ENCODE results near the gene ADARB2.
"Not testable (repeated sequence)": the region's sequence is repeated elsewhere in the genome, so short reads cannot be mapped to it uniquely, and the experiment has no call there.

The ADARB2 gene

GRCh38 chr10:1451362-1451888, 285.9 kb downstream of the ADARB2 start:
- DNase-seq, result no peak

GRCh38 chr10:1449572-1450205, 287.6 kb downstream of the ADARB2 start:
- DNase-seq, result no peak

GRCh38 chr10:1449021-1449420, 288.3 kb downstream of the ADARB2 start:
- DNase-seq, result no peak

- DNase-seq, result no peak
Measured at GRCh38 chr10:1448252-1448930, 288.9 kb downstream of the ADARB2 start.

- no peak for DNase-seq
Measured at GRCh38 chr10:1444826-1445225, 292.5 kb downstream of the ADARB2 start.

GRCh38 chr10:1440897-1441296, 296.4 kb downstream of the ADARB2 start:
- DNase-seq, result no peak

GRCh38 chr10:1434912-1435692, 302.2 kb downstream of the ADARB2 start:
- no peak for DNase-seq

GRCh38 chr10:1434202-1434601, 303.1 kb downstream of the ADARB2 start:
- DNase-seq, result no peak

GRCh38 chr10:1432161-1432560, 305.2 kb downstream of the ADARB2 start:
- no peak for DNase-seq

- no peak for DNase-seq
Measured at GRCh38 chr10:1431229-1431628, 306.1 kb downstream of the ADARB2 start.

- DNase-seq, result not testable (repeated sequence)
Measured at GRCh38 chr10:1427521-1428186, 309.7 kb downstream of the ADARB2 start.

GRCh38 chr10:1426786-1427185, 310.5 kb downstream of the ADARB2 start:
- DNase-seq, result no peak

GRCh38 chr10:1425879-1426278, 311.4 kb downstream of the ADARB2 start:
- peak; percentile 21 for DNase-seq

GRCh38 chr10:1424648-1425047, 312.7 kb downstream of the ADARB2 start:
- DNase-seq, result no peak

GRCh38 chr10:1423676-1424253, 313.6 kb downstream of the ADARB2 start:
- DNase-seq, result no peak

- no peak for DNase-seq
Measured at GRCh38 chr10:1422275-1422674, 315.1 kb downstream of the ADARB2 start.

GRCh38 chr10:1420661-1421362, 316.5 kb downstream of the ADARB2 start:
- DNase-seq, result peak; percentile 77

- DNase-seq, result no peak
Measured at GRCh38 chr10:1419796-1420610, 317.3 kb downstream of the ADARB2 start.

- no peak for DNase-seq
Measured at GRCh38 chr10:1418031-1418550, 319.2 kb downstream of the ADARB2 start.

GRCh38 chr10:1417574-1417973, 319.8 kb downstream of the ADARB2 start:
- DNase-seq, result no peak
